ENCODE results near the gene RNF187.

- TF ChIP-seq CTCF (conservative IDR thresholded peaks at IDR 0.05 in 1 of 2, IDR thresholded peaks at IDR 0.05 in 1 of 2; ENCODE audit: extremely low read depth in 1 of 2, insufficient read depth in 1 of 2, low read depth in 1 of 2, low read length in 2 of 2) (no peak), EZH2 (IDR thresholded peaks at IDR 0.05; ENCODE audit: borderline replicate concordance, low read length) (no peak)
These were observed 15.9 kb upstream of the RNF187 start for GRCh38 chr1:228471154-228471761.

Measured in mammary epithelial cell (primary cell).